GM18502 (cell line): Measurements from ENCODE around the gene UNC5A.

ENCODE experiments used
- ATAC-seq: cut with Tn5 transposase; IDR thresholded peaks from one replicate; pipeline ENCODE4 v1.9.1; 2021; ENCODE audit warnings: mild to moderate bottlenecking; ENCODE audit not compliant: unreplicated experiment, poor library complexity

UNC5A gene

DNA sequence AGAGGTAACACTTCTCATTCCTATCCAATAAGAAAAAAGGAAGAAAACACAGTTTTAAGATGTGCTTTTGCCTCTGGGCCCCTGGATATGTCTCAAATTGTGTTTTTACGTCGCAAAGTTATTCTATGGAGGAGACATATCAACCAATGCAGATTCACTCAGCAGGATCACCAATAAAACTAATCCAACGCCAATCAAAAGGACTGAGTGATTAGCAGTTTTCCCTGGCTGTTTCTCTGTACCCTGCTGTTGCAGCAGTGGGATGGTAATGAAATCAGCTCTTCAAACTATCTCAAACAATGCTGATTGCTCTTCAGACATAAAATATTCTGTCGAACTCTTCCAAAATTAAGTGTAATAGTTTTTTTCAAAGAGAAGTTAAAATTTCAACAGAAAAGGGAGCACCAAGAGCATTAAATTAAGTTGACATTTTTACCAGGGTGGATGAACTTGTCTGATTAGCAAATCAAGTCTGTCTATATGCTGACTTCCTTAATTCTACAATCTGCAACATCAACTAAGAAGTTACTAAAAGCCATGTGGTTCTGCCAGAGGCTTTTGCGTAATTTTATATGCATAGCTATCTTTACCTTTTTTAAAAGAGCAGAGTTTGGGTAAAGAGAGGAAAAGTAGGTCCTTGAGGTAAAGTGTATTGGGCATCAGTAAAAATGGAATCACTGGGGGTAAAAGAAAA lies 98.5 kb downstream of the UNC5A start:
- ATAC-seq, result no peak

DNA sequence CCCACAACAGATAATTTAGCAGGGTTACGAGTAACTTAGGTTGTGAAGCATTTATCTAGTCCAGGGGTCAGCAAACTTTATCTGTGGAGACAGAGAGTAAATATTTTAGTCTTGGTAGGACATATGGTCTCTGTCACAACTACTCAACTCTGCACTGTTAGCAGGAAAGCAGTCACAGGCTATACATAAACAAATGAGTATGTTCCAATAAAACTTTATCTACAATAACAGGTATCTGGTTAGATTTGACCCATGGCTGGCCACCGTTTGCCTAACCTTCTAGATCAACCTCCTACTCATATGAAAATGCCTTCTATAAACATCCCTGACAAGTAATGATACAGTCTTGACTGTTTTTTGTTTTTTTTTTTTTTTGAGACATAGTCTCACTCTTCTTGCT lies 101.8 kb downstream of the UNC5A start:
- no peak for ATAC-seq

DNA sequence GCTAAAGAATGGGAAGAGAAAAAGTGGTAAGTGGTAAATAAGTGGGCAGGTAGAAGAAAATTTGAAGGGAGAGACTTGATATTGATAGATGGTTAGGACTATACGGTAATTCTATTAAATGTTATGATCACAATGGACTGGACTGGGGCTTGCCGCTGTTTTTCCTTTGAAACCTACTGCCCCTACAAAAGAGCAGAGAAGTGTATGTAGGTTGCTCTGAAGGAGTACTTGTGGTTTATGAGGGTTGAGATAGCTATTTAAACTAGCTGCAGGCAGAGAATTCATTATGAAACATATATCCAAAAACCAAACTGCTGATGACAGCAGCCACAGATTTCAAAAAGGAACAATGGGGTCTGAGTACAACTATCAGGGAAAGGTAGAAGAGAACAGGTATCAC lies 105.5 kb downstream of the UNC5A start:
- no peak for ATAC-seq

DNA sequence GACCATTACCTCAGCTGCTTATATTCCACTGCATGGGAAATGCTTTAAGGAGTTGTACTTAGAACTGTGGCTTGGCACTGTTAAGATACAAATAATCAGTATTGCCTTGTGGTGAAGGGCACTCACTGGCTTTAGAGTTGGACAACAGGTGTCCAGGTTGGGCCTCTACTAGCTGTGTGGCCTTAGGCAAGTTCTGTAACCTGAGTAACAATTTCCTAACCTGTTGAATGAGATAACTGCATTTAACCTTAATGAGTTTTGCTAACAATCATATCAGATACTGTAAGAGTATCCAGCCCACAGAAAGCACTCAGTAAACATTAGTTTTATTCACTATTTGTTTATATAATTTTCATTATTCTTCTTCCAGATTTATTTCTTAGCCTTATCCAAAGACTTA lies 106.0 kb downstream of the UNC5A start:
- ATAC-seq, result no peak

DNA sequence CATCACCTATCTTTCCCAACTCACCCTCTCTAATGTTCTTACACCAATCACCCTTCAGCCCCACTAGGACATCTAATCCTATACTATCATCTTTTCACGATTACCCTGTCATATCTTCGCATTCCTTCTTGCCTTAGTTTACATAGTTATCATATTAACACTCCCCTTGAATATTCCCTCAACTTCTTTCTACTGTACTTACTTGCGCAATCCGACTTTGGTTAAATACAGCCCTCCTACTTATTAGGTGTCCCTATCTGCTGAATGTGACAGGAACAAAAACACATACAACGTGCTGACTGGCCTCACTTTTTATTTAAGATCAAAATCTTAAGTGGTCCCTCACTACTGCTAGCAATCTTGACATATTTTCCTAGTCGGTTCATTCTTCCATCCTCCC lies 108.3 kb downstream of the UNC5A start:
- no peak for ATAC-seq

DNA sequence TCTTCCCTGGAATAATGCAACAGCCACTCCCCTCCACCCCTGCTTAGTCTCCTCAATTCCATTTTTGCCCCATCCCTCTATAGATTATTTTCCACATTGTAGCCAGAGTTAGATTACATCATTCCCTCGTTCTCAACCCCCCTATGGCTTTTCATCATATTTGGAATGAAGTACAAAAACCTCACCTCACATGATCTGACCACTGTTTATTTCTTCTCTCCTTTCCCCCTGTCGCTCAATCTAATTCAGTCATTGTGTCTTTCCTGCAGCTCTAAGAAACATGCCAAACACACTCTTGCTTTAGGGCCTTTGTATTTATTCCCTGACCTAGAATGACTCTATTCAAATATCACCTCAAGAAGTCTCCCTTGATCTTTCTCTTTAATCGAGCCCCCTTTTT lies 111.4 kb downstream of the UNC5A start:
- ATAC-seq, result no peak

DNA sequence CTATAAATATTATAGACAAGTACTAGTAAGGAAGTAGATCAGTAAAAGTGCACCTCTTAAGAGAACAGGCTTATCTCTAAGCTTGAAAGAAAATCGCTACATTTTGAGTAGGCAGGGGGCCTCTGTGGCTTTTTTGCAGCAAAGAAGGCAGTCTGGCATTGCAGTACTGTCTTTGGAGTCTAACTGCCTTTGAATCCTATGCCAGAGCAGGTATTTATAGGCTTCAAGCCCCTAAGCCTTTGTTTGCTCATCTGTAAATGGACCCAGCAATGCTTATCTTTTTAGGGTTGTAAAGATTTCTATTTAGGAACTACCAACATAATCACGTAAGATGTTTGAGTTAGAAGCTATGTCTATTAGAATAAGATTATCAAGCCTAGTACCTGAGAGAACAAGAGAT lies 112.5 kb downstream of the UNC5A start:
- no peak for ATAC-seq

DNA sequence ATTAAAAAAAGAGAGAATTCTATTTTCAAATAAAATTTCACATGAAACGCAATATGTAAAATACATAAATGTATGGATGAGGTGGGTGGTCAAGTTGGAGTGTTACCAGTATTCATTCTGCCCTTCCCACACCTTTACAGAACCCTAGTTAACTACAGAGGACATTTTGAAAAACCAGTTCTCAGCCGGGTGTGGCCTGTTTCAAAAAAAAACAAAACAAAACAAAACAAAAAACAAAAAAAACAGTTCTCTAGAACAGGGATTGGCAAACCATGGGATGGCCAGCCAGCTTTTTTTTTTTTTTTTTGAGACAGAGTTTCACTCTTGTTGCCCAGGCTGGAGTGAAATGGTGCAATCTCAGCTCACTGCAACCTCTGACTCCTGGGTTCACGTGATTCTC lies 117.2 kb downstream of the UNC5A start:
- no peak for ATAC-seq

DNA sequence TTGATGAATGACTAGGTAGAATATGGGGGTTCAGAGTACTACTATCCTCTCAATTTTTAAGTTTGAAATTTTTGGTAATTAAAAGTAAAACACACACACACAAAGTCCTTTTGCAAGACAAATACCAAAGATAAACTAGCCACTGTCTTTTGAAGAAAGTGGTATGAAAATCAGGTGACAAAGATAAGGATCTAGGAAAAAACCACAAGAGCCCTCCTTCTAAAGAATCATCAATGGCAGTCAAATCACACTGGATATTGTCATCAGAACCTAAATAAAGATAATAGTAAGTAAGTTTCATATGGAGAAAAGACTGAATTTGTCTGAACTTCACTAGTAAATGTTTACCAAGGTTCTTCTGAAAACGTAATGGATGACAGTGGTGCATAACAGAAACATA lies 119.3 kb downstream of the UNC5A start:
- ATAC-seq, result no peak
